ENCODE measurements around the gene ITGA2. TPM values are rescaled to one million over a fixed set of nuclear protein-coding genes. Genes with fewer than 3 reads are reported as not detected.
A peak's percentile ranks its signal among the peaks of the same experiment; 100 is the strongest.

The ITGA2 gene
- total RNA-seq, 3 donors from 2014 or later, result 8.0 to 20.3 (median 17.6) TPM

- Histone ChIP-seq H3K4me1 (ENCODE audit: low read depth) (peaks cover 8% of the 10 kb centered on the region), H3K4me3 (no peak overlapping the region), H3K9me3 (no peaks in the 10 kb centered on the region), H3K36me3 (ENCODE audit: low read depth) (no peaks in the 10 kb centered on the region)
- TF ChIP-seq CTCF (IDR thresholded peaks at IDR 0.05), result no peak
- no peak for ATAC-seq
- no peak for DNase-seq
- intact Hi-C loops (cut with DNase I, micrococcal nuclease), result no loop called here
Measured at GRCh38 chr5:53001541-53001940, 12.4 kb downstream of the ITGA2 start.

- no peak for ATAC-seq
- TF ChIP-seq CTCF (IDR thresholded peaks at IDR 0.05), result no peak
- Histone ChIP-seq H3K36me3 (ENCODE audit: low read depth) (no peaks in the 10 kb centered on the region), H3K4me3 (no peak overlapping the region), H3K4me1 (ENCODE audit: low read depth) (no peaks in the 10 kb centered on the region), H3K9me3 (no peaks in the 10 kb centered on the region)
- intact Hi-C loops (cut with DNase I, micrococcal nuclease), result no loop called here
- DNase-seq, result no peak
Measured at GRCh38 chr5:53002491-53002890, 13.3 kb downstream of the ITGA2 start.

GRCh38 chr5:53003144-53003543 is 14.0 kb downstream of the ITGA2 start:
- H3K4me1 ChIP-seq (ENCODE audit: low read depth), result no peaks in the 10 kb centered on the region
- TF ChIP-seq CTCF (IDR thresholded peaks at IDR 0.05), result no peak
- no peak overlapping the region for H3K4me3 ChIP-seq
- no peaks in the 10 kb centered on the region for H3K9me3 ChIP-seq
- ATAC-seq (no peak), DNase-seq (no peak)
- no peaks in the 10 kb centered on the region for H3K36me3 ChIP-seq (ENCODE audit: low read depth)
- intact Hi-C loops (cut with DNase I, micrococcal nuclease), result no loop called here

GRCh38 chr5:53006911-53007890 is 18.0 kb downstream of the ITGA2 start:
- Histone ChIP-seq H3K9me3 (no peaks in the 10 kb centered on the region), H3K4me3 (no peak overlapping the region), H3K36me3 (ENCODE audit: low read depth) (no peaks in the 10 kb centered on the region), H3K4me1 (ENCODE audit: low read depth) (peaks cover 6% of the 10 kb centered on the region)
- DNase-seq (no peak), ATAC-seq (peak; percentile 25)
- intact Hi-C loops (cut with DNase I, micrococcal nuclease), result no loop called here
- no peak for TF ChIP-seq CTCF (IDR thresholded peaks at IDR 0.05)

GRCh38 chr5:53008751-53009150 is 19.6 kb downstream of the ITGA2 start:
- H3K4me3 ChIP-seq, result no peak overlapping the region
- no peaks in the 10 kb centered on the region for H3K36me3 ChIP-seq (ENCODE audit: low read depth)
- ATAC-seq (peak; percentile 51), DNase-seq (no peak)
- intact Hi-C loops (cut with DNase I, micrococcal nuclease), result no loop called here
- peaks cover 6% of the 10 kb centered on the region for H3K4me1 ChIP-seq (ENCODE audit: low read depth)
- TF ChIP-seq CTCF (IDR thresholded peaks at IDR 0.05), result no peak
- H3K9me3 ChIP-seq, result no peaks in the 10 kb centered on the region
